ENCODE data around the gene PDE6B. TPM values are rescaled to one million over a fixed set of nuclear protein-coding genes. Genes with fewer than 3 reads are reported as not detected.
A peak's percentile ranks its signal among the peaks of the same experiment; 100 is the strongest.

PDE6B gene
- total and polyA plus RNA-seq, 2 of the 13 experiments (the other 11 are each of a cell fraction or from before 2014, with no cell fraction given): 0.38 to 0.40 TPM

- TF ChIP-seq, protein P1, sequence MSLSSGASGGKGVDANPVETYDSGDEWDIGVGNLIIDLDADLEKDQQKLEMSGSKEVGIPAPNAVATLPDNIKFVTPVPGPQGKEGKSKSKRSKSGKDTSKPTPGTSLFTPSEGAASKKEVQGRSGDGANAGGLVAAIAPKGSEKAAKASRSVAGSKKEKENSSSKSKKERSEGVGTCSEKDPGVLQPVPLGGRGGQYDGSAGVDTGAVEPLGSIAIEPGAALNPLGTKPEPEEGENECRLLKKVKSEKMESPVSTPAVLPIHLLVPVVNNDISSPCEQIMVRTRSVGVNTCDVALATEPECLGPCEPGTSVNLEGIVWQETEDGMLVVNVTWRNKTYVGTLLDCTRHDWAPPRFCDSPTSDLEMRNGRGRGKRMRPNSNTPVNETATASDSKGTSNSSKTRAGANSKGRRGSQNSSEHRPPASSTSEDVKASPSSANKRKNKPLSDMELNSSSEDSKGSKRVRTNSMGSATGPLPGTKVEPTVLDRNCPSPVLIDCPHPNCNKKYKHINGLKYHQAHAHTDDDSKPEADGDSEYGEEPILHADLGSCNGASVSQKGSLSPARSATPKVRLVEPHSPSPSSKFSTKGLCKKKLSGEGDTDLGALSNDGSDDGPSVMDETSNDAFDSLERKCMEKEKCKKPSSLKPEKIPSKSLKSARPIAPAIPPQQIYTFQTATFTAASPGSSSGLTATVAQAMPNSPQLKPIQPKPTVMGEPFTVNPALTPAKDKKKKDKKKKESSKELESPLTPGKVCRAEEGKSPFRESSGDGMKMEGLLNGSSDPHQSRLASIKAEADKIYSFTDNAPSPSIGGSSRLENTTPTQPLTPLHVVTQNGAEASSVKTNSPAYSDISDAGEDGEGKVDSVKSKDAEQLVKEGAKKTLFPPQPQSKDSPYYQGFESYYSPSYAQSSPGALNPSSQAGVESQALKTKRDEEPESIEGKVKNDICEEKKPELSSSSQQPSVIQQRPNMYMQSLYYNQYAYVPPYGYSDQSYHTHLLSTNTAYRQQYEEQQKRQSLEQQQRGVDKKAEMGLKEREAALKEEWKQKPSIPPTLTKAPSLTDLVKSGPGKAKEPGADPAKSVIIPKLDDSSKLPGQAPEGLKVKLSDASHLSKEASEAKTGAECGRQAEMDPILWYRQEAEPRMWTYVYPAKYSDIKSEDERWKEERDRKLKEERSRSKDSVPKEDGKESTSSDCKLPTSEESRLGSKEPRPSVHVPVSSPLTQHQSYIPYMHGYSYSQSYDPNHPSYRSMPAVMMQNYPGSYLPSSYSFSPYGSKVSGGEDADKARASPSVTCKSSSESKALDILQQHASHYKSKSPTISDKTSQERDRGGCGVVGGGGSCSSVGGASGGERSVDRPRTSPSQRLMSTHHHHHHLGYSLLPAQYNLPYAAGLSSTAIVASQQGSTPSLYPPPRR (CRISPR knock-in tag; IDR thresholded peaks at IDR 0.05; ENCODE audit: borderline replicate concordance): no peak
- TF ChIP-seq ZNF841 (CRISPR knock-in tag; IDR thresholded peaks at IDR 0.05; ENCODE audit: borderline replicate concordance) (no peak), ZNF569 (CRISPR knock-in tag; IDR thresholded peaks at IDR 0.05; ENCODE audit: borderline replicate concordance) (no peak), TP53 (CRISPR knock-in tag; conservative IDR thresholded peaks at IDR 0.05) (no peak), PAXIP1 (CRISPR knock-in tag; conservative IDR thresholded peaks at IDR 0.05) (no peak), ZNF749 (CRISPR knock-in tag; IDR thresholded peaks at IDR 0.05; ENCODE audit: borderline replicate concordance) (no peak), KLF12 (CRISPR knock-in tag; IDR thresholded peaks at IDR 0.05; ENCODE audit: borderline replicate concordance) (0 out of 2 replicates have a peak, but pooled peaks have one; percentile 37), MAFF (IDR thresholded peaks at IDR 0.05; ENCODE audit: low read depth, low read length) (no peak), NCOA5 (CRISPR knock-in tag; IDR thresholded peaks at IDR 0.05) (no peak), NR2F1 (CRISPR knock-in tag; IDR thresholded peaks at IDR 0.05) (no peak), MAF1 (CRISPR knock-in tag; IDR thresholded peaks at IDR 0.05; ENCODE audit: borderline replicate concordance) (no peak), BRF2 (CRISPR knock-in tag; IDR thresholded peaks at IDR 0.05) (no peak), CEBPZ (IDR thresholded peaks at IDR 0.05; ENCODE audit: low read length) (no peak)
- TF ChIP-seq, protein P2, sequence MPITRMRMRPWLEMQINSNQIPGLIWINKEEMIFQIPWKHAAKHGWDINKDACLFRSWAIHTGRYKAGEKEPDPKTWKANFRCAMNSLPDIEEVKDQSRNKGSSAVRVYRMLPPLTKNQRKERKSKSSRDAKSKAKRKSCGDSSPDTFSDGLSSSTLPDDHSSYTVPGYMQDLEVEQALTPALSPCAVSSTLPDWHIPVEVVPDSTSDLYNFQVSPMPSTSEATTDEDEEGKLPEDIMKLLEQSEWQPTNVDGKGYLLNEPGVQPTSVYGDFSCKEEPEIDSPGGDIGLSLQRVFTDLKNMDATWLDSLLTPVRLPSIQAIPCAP (CRISPR knock-in tag; IDR thresholded peaks at IDR 0.05; ENCODE audit: low read depth): no peak
Observed at GRCh38 chr4:683247-683897, 58.0 kb downstream of the PDE6B start (continued).
